Fibroblast of the aortic adventitia (primary cell): ENCODE data around the gene EEF1B2. TPM values are rescaled to one million over a fixed set of nuclear protein-coding genes. Genes with fewer than 3 reads are reported as not detected.
A peak's percentile ranks its signal among the peaks of the same experiment; 100 is the strongest.
"Not testable (repeated sequence)": the region's sequence is repeated elsewhere in the genome, so short reads cannot be mapped to it uniquely, and the experiment has no call there.

Experiments
- DNase-seq: peaks from one replicate; pipeline ENCODE4 v3.0.0-alpha.2; 2010; ENCODE audit warnings: low read depth
- H3K4me3 ChIP-seq: 2 replicates; pipeline ENCODE4 v1.5.1; 2011; ENCODE audit warnings: low read depth, mild to moderate bottlenecking, control low read depth, low read length, moderate library complexity
- total RNA-seq: library from RNA; depleted of rRNA; stranded (reverse); fragments of >200 nt; gene quantifications from 2 replicates; pipeline ENCODE4 v1.2.3, GENCODE V29; 2012; ENCODE audit warnings: low replicate concordance
- TF ChIP-seq, protein P1 (sequence below): IDR thresholded peaks from 2 replicates; pipeline ENCODE4 v1.5.1; 2011; ENCODE audit warnings: mild to moderate bottlenecking, low read length, control low read depth, inconsistent platforms; ENCODE audit not compliant: insufficient read depth

EEF1B2 gene
- total RNA-seq, 1 donor: 828 TPM

DNA sequence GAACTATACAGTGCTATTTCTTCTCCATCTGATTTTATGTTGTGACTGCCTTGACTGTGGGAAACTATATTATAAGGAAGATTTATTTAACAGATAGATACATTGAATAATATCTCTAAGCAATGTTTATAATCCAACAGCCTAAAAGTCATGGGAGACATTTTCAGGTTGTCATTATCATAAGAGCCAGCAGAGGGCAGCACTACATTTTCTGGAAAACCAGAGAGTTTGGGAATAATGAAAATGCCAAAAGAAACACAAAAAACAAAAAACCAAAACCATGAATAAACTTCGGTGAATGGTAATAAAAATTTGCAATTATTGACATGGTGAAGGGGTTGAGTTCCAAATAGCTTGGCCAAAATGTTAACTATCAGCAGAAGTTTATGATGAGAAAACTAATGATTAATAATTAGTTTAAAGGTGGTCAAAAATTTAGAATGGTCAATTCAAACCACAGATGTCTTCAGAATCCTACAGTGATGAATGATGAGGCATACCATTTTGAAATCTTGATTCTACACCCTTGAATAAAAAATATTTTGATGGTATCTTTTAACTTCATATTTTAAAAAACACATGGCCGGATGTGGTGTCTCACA lies 4.7 kb downstream of the EEF1B2 start:
- TF ChIP-seq, protein P1, sequence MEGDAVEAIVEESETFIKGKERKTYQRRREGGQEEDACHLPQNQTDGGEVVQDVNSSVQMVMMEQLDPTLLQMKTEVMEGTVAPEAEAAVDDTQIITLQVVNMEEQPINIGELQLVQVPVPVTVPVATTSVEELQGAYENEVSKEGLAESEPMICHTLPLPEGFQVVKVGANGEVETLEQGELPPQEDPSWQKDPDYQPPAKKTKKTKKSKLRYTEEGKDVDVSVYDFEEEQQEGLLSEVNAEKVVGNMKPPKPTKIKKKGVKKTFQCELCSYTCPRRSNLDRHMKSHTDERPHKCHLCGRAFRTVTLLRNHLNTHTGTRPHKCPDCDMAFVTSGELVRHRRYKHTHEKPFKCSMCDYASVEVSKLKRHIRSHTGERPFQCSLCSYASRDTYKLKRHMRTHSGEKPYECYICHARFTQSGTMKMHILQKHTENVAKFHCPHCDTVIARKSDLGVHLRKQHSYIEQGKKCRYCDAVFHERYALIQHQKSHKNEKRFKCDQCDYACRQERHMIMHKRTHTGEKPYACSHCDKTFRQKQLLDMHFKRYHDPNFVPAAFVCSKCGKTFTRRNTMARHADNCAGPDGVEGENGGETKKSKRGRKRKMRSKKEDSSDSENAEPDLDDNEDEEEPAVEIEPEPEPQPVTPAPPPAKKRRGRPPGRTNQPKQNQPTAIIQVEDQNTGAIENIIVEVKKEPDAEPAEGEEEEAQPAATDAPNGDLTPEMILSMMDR: peak; percentile 60
- H3K4me3 ChIP-seq: no peak overlapping the region
- peak; percentile 69 for DNase-seq

DNA sequence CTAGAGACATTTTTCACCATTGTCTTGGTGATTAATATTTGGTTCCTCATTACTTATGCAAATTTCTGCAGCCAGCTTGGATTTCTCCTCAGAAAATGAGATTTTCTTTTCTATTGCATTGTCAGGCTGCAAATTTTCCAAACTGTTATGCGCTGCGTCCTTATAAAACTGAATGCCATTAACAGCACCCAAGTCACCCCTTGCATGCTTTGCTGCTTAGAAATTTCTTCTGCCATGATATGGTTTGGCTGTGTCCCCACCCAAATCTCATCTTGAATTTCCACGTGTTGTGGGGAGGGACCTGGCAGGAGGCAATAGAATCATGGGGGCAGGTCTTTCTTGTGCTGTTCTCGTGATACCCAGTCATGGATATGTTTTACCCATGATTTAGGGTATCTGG lies 8.5 kb downstream of the EEF1B2 start:
- DNase-seq, H3K4me3 ChIP-seq: not testable (repeated sequence)

DNA sequence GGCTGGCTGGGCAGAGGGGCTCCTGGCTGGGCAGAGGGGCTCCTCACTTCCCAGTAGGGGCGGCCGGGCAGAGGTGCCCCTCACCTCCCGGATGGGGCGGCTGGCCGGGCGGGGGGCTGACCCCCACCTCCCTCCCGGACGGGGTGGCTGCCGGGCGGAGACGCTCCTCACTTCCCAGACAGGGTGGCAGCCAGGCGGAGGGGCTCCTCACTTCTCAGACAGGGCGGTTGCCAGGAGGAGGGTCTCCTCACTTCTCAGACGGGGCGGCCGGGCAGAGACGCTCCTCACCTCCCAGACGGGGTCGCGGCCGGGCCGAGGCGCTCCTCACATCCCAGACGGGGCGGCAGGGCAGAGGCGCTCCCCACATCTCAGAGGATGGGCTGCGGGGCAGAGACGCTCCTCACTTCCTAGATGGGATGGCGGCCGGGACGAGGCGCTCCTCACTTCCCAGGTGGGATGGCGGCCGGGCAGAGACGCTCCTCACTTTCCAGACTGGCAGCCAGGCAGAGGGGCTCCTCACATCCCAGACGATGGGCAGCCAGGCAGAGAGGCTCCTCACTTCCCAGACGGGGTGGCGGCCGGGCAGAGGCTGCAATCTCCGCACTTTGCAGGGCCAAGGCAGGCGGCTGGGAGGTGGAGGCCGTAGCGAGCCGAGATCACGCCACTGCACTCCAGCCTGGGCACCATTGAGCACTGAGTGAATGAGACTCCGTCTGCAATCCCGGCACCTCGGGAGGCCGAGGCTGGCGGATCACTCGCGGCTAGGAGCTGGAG lies 12.1 kb downstream of the EEF1B2 start:
- H3K4me3 ChIP-seq, DNase-seq: not testable (repeated sequence)

DNA sequence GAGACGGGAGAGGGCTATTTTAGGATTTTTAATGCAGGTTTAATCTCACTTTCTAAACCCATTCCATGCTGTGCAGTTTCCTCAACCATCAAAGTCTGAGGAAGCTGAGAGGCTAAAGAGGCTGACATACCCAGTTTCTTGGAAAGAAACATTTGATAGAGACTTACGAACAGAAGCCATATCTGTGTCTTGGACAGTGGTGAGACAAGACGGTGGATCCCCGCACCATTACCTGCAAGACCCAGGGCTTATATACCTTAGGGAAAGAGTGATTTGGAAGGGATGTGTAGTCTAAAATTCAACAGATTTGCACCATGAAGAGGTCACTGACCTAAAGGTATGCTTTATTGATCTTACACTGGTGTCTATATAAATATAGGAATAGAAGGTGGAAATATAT lies 13.5 kb downstream of the EEF1B2 start:
- TF ChIP-seq, protein P1: no peak
- DNase-seq: no peak
- no peak overlapping the region for H3K4me3 ChIP-seq

DNA sequence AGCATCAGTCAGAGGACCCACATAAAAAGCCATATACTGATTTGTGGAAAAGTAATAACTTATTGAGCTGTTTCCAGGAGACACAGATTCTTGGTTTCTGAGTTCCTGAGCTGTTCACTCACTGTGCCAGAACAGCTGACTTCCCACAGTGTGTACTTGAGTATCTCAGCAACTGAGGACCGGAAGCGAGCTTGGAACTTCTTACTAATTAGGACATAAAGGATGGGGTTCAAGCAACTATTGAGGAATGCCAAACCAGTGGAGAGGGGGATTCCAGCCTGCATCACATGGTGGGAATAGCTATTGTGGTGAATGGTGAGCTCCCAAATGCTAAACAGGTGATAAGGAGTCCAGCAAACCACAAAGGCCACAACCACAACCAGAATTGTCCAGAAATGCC lies 16.4 kb downstream of the EEF1B2 start:
- no peak overlapping the region for H3K4me3 ChIP-seq
- peak; percentile 30 for DNase-seq
- TF ChIP-seq, protein P1: no peak

DNA sequence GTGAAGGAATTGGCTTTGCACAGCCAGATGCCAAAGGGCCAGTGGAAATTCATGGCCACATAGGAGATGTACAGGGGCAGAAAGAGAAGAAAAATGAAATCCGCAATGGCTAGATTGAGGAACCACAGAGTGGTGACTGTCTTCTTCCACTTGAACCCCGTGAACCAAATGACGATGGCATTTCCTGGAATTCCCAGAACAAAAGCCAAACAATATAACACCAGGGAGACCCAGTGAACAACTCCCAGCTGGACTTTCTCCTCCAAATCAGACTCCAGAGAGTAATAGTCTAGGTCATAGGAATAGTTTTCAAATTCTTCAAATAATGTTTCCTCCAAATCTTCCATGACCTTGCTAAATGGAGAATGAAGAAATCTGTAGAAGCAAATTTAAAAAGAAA lies 17.2 kb downstream of the EEF1B2 start:
- DNase-seq: no peak
- H3K4me3 ChIP-seq: no peak overlapping the region
- TF ChIP-seq, protein P1: no peak

DNA sequence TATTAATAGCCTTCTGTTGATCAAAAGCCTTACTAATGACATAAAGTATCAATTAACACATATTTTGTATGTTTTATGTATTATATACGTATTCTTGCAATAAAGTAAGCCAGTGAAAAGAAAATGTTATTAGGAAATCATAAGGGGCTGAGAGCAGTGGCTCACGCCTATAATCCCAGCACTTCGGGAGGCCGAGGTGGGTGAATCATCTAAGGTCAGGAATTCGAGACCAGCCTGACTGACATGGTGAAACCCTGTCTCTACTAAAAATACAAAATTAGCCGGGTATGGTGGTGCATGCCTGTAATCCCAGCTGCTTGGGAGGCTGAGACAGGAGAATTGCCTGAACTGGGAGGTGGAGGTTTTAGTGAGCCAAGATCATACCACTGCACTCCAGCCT lies 21.8 kb downstream of the EEF1B2 start:
- H3K4me3 ChIP-seq, DNase-seq: not testable (repeated sequence)

DNA sequence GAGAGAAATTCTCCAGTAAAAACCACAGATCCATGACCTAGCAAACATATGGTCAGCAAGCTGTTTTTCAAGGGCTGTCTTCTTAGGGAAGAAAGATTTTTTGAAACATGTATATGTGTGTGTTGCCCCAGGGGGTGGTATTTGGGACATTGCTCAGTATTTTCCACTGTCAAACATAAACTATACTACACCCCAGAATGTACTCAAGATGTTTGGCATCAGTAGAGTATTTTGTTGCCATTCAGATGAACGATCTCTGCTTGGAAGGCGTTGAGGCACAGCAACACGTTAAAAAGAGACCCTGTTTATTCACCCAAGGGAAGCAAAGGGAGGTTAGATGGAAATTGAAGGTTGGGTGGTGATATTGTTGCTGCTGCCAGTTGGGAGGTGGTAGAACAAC lies 30.0 kb downstream of the EEF1B2 start:
- no peak for DNase-seq
- H3K4me3 ChIP-seq: no peak overlapping the region
- TF ChIP-seq, protein P1: no peak
